Activated CD4-positive, CD25-positive, alpha-beta regulatory T cell treated with anti-CD3 and anti-CD28 coated beads, Interleukin-2, amount 50 U/mL, for 16 hours (primary cell): ENCODE measurements around the gene SMAD9.
"Not testable (repeated sequence)": the region's sequence is repeated elsewhere in the genome, so short reads cannot be mapped to it uniquely, and the experiment has no call there.

Experiments
- DNase-seq: peaks from one replicate; pipeline ENCODE4 v3.0.0-alpha.2; 2020; ENCODE audit warnings: low read depth, low spot score

The SMAD9 gene

DNA sequence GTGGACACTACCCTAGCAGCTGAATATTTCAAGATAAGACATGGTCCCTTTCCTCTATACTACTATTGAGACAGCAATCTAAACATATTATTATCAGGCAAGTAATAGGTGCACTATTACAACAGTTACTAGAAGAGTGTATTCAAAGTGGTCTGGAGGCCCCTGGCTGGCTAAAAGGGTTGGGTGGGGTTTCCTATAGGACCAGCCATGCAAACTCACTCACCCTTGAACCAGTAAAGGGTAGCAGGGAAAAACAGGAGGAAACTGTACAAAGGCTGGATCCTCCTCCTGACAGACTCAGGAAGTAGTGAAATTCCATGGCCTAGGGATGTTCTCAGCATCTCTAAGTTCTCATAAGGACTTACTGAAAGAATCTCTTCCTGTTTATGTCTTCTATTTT is 7.7 kb downstream of the SMAD9 start:
- DNase-seq = no peak

GRCh38 chr13:36910545-36910944 is 9.5 kb downstream of the SMAD9 start:
- no peak for DNase-seq

DNA sequence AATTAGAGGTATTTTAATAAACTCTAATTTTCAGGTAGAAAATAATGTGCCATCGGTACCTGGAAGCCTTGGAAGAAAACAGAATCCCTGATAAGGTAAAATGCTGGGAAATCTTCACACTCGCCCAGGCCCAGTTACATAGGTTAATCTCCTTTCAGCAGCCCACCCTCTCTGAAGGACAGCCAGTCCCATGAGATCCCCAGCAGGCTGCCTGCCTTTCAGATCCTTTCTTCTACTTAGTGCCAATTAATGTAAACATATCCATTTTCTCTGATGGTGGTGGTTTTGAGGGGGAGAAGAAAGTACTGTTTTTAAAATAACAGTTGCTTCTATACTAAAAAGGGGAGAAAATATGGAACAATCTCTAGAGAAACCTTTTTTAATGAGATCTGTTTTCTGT is 12.2 kb downstream of the SMAD9 start:
- no peak for DNase-seq

- DNase-seq = no peak
These were observed 12.8 kb downstream of the SMAD9 start for GRCh38 chr13:36907266-36907665.

- no peak for DNase-seq
These were observed 14.1 kb downstream of the SMAD9 start for GRCh38 chr13:36905944-36906343.

GRCh38 chr13:36903925-36904595 is 16.0 kb downstream of the SMAD9 start:
- no peak for DNase-seq

- no peak for DNase-seq
These were observed 22.9 kb downstream of the SMAD9 start for GRCh38 chr13:36897054-36897616.

- DNase-seq = no peak
These were observed 28.3 kb downstream of the SMAD9 start for GRCh38 chr13:36891752-36892151.

GRCh38 chr13:36888645-36889044 is 31.4 kb downstream of the SMAD9 start:
- no peak for DNase-seq

DNA sequence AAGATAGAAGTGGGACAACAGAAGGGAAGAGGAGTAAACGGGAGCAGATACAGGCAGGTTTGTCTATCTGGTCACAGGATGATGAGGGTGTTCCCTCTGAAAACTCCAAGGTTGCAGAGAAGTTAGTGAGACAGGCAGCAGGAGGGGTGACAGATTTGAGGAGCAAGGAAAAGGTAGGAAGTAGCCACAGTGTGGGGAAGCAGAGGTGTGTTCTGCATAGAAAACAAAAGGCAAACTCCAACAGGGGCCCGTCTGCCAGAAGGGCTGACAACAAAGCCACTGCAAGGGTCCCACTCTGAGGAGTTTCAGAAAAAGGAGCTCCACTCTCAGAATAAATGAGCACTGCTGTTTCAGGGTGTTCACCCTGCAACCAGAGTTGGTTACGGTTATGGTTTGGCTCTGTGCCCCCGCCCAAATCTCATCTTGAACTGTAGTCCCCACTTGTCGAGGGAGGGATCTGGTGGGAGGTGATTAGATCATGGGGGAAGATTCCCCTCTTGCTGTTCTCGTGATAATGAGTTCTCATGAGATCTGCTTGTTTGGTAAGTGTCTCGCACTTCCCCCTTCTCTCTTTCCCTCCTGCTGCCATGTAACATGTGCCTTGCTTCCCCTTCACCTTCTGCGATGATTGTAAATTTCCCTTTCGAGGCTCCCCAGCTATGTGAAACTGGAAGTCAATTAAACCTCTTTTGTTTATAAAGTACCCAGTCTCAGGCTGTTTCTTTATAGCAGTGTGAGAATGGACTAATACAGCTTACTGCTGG is 32.1 kb downstream of the SMAD9 start:
- no peak for DNase-seq

GRCh38 chr13:36885901-36886300 is 34.1 kb downstream of the SMAD9 start:
- no peak for DNase-seq

DNA sequence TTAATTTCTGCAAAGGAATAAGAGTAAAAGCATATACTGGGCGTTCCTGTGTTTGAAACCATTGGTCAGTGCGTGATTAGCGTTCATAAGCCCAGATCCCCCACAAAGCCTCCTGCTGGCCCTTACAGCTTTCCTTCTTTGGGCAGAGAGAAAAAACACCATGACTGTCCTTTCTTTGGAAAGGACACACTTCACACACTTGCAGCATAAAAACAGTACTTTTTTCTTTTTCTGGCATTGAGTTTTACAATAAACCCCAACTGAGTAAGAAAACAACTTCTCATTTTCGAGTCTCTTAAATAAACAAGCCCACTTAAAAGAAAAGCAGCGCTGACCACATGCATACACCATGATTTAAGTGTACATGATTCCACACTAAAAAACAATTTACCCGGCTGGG is 35.8 kb downstream of the SMAD9 start:
- no peak for DNase-seq

GRCh38 chr13:36883824-36884223 is 36.2 kb downstream of the SMAD9 start:
- no peak for DNase-seq

GRCh38 chr13:36883392-36883791 is 36.6 kb downstream of the SMAD9 start:
- not testable (repeated sequence) for DNase-seq

GRCh38 chr13:36882829-36883390 is 37.1 kb downstream of the SMAD9 start:
- no peak for DNase-seq

GRCh38 chr13:36880961-36881360 is 39.1 kb downstream of the SMAD9 start:
- no peak for DNase-seq

DNA sequence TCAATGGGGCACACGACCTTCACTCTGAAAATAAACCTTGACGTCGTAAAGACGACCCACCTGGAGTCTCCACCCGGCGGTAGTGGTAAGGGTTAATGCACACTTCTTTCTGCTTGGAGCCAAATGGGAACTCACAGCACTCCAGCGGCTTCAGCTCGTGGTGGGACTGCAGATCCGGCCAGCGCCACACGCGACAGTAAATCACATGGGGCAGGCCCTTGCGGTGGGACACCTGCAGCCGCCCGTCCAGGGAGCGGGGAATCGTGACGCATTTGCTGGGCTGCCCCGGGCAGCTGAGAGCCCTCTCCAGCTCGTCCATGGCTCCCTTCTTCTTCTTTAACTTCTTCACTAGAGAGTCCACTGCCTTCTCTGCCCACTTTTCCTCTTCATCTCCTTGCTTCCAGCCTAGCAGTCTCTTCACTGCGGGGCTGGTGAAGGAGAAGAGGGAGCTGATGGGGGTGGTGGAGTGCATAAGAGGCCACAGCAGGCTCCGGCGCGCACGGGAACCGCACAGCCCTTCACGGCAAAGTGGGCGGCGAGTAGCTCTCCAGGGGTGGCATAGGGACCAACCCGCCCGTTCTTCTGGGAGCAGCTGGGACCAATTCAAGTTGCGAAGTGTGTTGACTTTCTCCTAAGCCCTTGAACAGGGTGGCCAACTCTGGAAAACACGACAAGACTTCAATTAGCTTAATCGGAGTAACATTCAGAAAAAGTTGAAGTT is 40.7 kb downstream of the SMAD9 start:
- DNase-seq = no peak

- DNase-seq = no peak
These were observed 44.1 kb downstream of the SMAD9 start for GRCh38 chr13:36875961-36876360.

GRCh38 chr13:36875431-36875830 is 44.6 kb downstream of the SMAD9 start:
- DNase-seq = no peak

DNA sequence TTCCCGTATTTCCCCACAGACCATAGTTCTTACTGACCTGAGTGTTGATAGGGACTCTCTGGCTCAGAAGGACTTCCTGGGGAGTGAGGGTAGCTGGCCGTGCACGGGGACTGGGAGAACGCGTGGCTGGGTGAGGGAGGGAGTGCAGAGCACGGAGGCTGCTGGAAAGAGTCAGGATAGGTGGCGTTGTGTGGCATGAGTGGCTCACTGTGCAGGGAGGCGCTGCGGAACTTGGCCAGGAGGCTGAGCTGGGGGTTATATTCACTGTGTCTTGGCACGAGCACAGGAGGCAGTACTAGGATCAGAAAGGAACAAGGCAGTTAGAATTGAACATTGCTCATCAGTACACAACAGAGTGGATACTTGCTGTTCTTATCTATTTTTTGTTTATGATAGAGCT is 47.4 kb downstream of the SMAD9 start:
- no peak for DNase-seq

GRCh38 chr13:36870050-36870692 is 49.9 kb downstream of the SMAD9 start:
- DNase-seq = no peak

GRCh38 chr13:36866232-36866631 is 53.8 kb downstream of the SMAD9 start:
- DNase-seq = no peak
